Stimulated activated CD8-positive, alpha-beta memory T cell treated with anti-CD3 and anti-CD28 coated beads, Interleukin-12 subunit alpha, Interleukin-12 subunit beta, amount 100 ng/mL, for 4 hours (primary cell): ENCODE results near the gene ADI1.

ENCODE experiments used
- DNase-seq: peaks from one replicate; pipeline ENCODE4 v3.0.0-alpha.2; 2020; ENCODE audit warnings: low read depth

Gene ADI1

DNA sequence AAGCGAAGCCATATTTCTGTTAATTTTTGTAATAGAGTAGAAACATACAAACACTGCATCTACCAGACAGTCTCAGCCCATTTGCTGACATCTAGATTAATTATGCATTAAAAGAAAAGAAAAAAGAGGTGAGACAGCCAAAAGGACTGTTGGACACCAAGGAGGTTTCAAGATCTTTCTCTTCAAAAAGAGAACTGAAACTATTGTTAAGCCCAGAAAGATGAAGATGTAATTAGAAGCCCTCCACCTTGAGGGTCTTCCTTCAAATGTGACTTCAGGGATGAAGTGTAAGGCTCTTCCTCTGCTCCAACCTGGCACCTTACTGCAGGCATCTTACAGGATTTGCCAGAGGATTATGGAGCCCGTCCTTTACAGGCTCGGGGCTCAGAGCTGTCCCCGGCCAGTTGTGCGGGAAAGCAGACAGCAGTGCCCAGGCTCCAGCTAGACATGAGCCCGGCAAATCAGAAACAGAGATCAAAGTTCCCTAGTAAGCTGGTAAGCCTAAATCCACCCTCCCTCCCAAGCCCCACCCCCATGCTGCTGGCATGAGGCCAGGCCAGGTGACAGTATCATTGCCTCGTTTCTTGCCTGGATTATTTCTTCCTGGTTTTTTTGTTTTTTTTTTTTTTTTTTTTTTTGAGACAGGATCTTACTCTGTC lies 38.9 kb downstream of the ADI1 start:
- DNase-seq, result no peak

- no peak for DNase-seq
Observed at GRCh38 chr2:3479430-3480320, 39.7 kb downstream of the ADI1 start.

GRCh38 chr2:3478846-3479385 lies 40.4 kb downstream of the ADI1 start:
- no peak for DNase-seq

DNA sequence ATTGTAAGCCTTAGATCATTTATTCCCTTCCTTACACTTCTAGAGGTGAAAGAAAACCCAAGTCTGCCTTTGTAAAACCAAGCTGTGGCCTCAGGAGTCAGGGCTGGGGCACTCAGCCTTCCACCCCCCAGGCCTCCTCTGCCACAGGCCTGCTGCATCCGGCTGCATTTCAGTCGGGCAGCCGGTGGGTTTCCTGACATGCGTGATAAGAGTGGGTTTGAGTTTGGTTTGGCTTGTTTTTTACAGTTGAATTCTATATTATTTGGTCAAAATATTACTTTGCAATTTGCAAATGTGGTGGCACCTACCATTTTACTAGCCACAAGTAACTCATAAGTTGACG lies 42.4 kb downstream of the ADI1 start:
- DNase-seq, result no peak

GRCh38 chr2:3476321-3476984 lies 42.9 kb downstream of the ADI1 start:
- DNase-seq, result no peak

GRCh38 chr2:3475771-3476170 lies 43.6 kb downstream of the ADI1 start:
- DNase-seq, result no peak

DNA sequence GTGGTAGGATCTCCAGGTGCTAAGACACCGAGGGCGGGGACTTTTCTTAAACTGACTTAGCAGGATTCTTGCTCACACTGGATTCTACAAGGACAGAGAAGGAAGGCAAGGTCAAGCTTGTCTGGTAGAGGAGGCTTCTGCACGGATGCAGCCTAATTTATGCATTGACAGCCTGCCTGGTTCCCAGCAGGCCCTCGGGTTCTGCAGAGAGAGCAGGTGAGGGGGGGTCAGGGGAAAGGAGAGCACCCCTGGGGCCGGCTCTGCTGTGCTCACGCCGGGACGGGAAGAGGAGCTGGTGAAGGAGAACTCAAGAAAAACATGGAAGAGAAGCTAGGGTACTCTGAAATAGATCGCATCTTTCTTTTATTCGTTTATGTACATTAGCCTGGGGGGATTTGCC lies 46.4 kb downstream of the ADI1 start:
- no peak for DNase-seq

DNA sequence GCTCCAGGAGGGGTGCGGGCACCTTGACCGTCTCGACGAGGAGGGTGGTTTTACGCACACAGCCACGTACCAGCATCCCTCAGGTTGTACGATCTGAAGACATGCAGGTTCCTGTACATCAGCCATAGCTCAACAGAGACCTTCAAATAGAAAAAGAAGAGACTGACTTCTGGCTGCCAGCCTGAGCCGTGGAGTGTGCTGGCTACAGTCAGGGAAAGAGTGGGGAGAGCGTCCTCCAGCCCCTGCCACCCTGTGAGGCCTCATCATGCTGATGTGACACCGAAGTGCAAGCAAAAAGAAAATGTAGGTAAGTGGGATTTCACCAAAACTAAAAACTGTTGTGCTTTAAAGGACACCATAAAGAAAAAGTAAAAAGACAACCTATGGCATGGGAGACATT lies 47.0 kb downstream of the ADI1 start:
- DNase-seq, result no peak

- DNase-seq, result no peak
Observed at GRCh38 chr2:3470856-3471737, 48.2 kb downstream of the ADI1 start.

DNA sequence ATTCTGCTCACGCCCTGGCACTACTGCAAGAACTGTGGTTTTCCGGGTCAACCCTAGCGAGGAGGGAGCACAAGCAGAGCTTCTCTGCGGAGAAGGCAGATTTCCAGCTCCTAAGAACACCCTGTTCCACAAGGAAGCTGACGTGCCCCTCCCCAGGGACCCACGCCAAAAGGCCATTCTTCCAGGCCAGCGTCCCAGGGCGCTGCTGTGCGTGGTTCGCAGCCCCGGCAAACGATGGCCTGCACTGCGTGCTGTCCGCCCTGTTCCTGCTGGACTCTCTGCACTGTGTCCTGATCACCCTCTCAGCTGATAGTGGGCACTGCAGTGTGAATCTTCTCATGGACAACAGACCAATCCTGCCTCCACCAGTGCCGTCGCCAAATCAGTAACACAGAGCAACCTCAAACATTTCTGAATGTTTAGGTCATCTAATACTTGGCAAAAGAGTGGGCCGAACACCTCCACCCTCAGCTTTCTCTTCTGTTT lies 49.1 kb downstream of the ADI1 start:
- DNase-seq, result no peak

GRCh38 chr2:3469486-3469885 lies 49.8 kb downstream of the ADI1 start:
- no peak for DNase-seq

- DNase-seq, result no peak
Observed at GRCh38 chr2:3468296-3468988, 50.9 kb downstream of the ADI1 start.

- no peak for DNase-seq
Observed at GRCh38 chr2:3467654-3468053, 51.7 kb downstream of the ADI1 start.

DNA sequence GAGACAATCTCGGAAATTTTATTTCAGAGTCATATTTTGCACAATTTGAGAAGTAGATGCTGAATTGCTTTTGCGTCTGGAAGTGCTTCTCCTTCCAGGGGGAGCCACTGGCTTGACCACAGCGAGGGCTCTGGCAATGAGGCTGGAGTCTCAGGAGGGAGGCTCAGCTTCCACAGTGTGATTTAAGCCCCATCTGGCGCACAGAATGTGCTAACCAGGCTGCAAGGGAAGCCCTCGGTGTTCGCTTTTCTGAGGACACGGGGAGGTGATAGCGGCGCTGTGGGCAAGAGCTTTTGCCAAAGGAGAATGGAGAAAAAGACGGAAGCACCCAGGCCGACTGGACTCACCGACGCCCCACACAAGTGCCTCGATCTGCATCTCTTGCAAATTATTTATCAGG lies 52.4 kb downstream of the ADI1 start:
- no peak for DNase-seq

GRCh38 chr2:3466482-3466863 lies 52.9 kb downstream of the ADI1 start:
- DNase-seq, result no peak

- DNase-seq, result no peak
Observed at GRCh38 chr2:3465844-3466481, 53.4 kb downstream of the ADI1 start.

GRCh38 chr2:3465328-3465727 lies 54.0 kb downstream of the ADI1 start:
- DNase-seq, result no peak

DNA sequence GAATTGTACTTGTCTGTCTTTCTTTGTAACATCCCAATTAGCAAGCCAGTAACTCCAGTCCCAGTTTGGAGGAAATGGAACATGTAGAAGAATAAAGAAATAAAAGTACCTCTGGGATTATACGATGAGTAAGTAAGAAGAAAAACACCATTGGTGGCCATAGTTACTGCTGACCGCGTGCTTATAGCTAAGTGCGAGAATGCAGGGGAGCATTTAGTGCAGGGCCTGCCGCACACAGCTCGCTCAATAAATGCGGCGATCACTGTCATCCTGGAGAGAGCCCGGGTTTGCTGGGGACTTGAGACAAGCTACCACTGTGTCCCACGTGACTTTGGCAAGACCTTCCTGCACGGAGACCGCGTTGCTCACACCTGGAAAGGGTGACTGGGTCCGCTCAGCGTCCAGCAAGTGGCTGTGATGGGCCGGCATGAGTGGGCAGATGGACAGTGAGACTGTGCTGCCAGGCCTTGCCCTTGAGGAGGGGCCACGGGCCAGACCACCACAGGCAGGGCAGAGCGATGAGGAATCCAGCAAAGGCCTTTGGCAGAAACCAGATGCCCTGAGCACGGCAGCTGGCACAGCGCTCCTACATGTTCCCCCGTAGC lies 54.8 kb downstream of the ADI1 start:
- no peak for DNase-seq

GRCh38 chr2:3463944-3464343 lies 55.4 kb downstream of the ADI1 start:
- DNase-seq, result no peak

DNA sequence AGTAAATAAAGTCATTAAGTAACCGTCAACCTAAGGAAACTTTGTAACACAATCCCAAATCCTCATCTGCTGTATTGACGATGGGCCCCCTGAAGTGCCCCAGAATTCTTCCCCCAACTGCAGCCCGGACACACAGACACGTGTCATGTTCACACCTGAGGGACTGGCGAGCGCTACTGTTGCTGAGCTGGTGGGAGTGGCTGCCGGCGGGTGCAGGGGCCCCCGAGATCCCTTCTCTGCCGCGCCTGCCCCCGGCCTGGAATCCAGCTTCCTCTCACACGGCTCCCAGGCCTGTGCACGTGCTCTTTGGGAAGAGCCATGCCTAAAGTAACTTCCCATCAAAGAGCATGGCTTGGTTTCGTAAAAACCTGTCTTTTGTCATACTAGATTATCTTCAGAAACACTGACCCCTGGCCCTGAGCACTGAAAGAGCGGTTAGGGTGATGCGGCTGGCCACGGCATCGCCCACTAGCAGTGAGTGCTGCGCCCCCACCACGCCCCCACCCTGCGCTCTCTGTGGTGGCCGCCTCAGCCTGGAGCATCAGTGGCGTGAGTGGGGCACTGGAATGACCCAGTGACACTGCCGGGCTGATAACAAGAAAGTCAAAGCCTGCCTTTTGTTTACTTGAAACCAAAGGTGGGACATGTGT lies 56.0 kb downstream of the ADI1 start:
- DNase-seq, result no peak
